Measurements from ENCODE around the gene YES1.

YES1 gene

GRCh38 chr18:755506-755905 lies 56.5 kb downstream of the YES1 start:
- no peak for TF ChIP-seq CTCF (conservative IDR thresholded peaks at IDR 0.05; ENCODE audit: low read depth, low read length)
- DNase-seq (ENCODE audit: low read depth): no peak
- H3K4me3 ChIP-seq (ENCODE audit: low read depth, low read length): no peak overlapping the region

- no peak for DNase-seq (ENCODE audit: low read depth)
- TF ChIP-seq CTCF (conservative IDR thresholded peaks at IDR 0.05; ENCODE audit: low read depth, low read length): no peak
These were observed 57.4 kb downstream of the YES1 start for GRCh38 chr18:754656-755055.

GRCh38 chr18:750456-750855 lies 61.6 kb downstream of the YES1 start:
- DNase-seq (ENCODE audit: low read depth): no peak
- no peak overlapping the region for H3K4me3 ChIP-seq (ENCODE audit: low read depth, low read length)
- TF ChIP-seq CTCF (conservative IDR thresholded peaks at IDR 0.05; ENCODE audit: low read depth, low read length): no peak

More at GRCh38 chr18:754656-755055, 57.4 kb downstream of the YES1 start:
- no peak overlapping the region for H3K4me3 ChIP-seq (ENCODE audit: low read depth, low read length)

GRCh38 chr18:744832-745597 lies 67.0 kb downstream of the YES1 start:
- no peak overlapping the region for H3K4me3 ChIP-seq (ENCODE audit: low read depth, low read length)
- TF ChIP-seq CTCF (conservative IDR thresholded peaks at IDR 0.05; ENCODE audit: low read depth, low read length): no peak
- no peak for DNase-seq (ENCODE audit: low read depth)

GRCh38 chr18:741931-742512 lies 70.0 kb downstream of the YES1 start:
- TF ChIP-seq CTCF (conservative IDR thresholded peaks at IDR 0.05; ENCODE audit: low read depth, low read length): peak; percentile 68
- no peak overlapping the region for H3K4me3 ChIP-seq (ENCODE audit: low read depth, low read length)
- peak; percentile 77 for DNase-seq (ENCODE audit: low read depth)

GRCh38 chr18:732371-732770 lies 79.7 kb downstream of the YES1 start:
- DNase-seq (ENCODE audit: low read depth): no peak
- no peak overlapping the region for H3K4me3 ChIP-seq (ENCODE audit: low read depth, low read length)
- TF ChIP-seq CTCF (conservative IDR thresholded peaks at IDR 0.05; ENCODE audit: low read depth, low read length): no peak

GRCh38 chr18:731185-731584 lies 80.9 kb downstream of the YES1 start:
- H3K4me3 ChIP-seq (ENCODE audit: low read depth, low read length): no peak overlapping the region
- TF ChIP-seq CTCF (conservative IDR thresholded peaks at IDR 0.05; ENCODE audit: low read depth, low read length): no peak
- DNase-seq (ENCODE audit: low read depth): no peak

Data from choroid plexus epithelial cell (primary cell).